Glutamatergic neuron (in vitro differentiated cells): ENCODE measurements around the gene KIRREL3. TPM values are rescaled to one million over a fixed set of nuclear protein-coding genes. Genes with fewer than 3 reads are reported as not detected.

Experiments
- DNase-seq: peaks from one replicate; pipeline ENCODE4 v3.0.0; 2022
- H3K27ac Mint-ChIP-seq: one replicate; pipeline ENCODE4 v1.8.0; 2020; ENCODE audit warnings: mild to moderate bottlenecking, mixed read lengths, inconsistent platforms; ENCODE audit not compliant: unreplicated experiment
- H3K27me3 Mint-ChIP-seq: one replicate; pipeline ENCODE4 v1.8.0; 2020; ENCODE audit warnings: mild to moderate bottlenecking, moderate library complexity, mixed read lengths, inconsistent platforms; ENCODE audit not compliant: unreplicated experiment
- H3K36me3 Mint-ChIP-seq: one replicate; pipeline ENCODE4 v1.8.0; 2020; ENCODE audit warnings: mild to moderate bottlenecking, mixed read lengths, inconsistent platforms; ENCODE audit not compliant: unreplicated experiment
- H3K4me1 Mint-ChIP-seq: one replicate; pipeline ENCODE4 v1.8.0; 2020; ENCODE audit warnings: mild to moderate bottlenecking, low read depth, mixed read lengths, inconsistent platforms; ENCODE audit not compliant: unreplicated experiment
- H3K4me3 Mint-ChIP-seq: one replicate; pipeline ENCODE4 v1.8.0; 2020; ENCODE audit warnings: mild to moderate bottlenecking, mixed read lengths, inconsistent platforms; ENCODE audit not compliant: unreplicated experiment
- H3K9me3 Mint-ChIP-seq: one replicate; pipeline ENCODE4 v1.8.0; 2020; ENCODE audit warnings: mild to moderate bottlenecking, moderate library complexity, mixed read lengths, inconsistent platforms; ENCODE audit not compliant: unreplicated experiment
- total RNA-seq: library from RNA; stranded (reverse); fragmentation: NEBNext Ultra II Directional; extraction: Animal tissue kit (Norgen Biotek cat#: 25700); gene quantifications from one replicate; pipeline ENCODE4 v1.2.1, GENCODE V29; 2021; ENCODE audit not compliant: unreplicated experiment
- TF ChIP-seq, protein P1 (sequence below): fragments of 200-600 bp; sonication (generic); IDR thresholded peaks from one replicate; pipeline ENCODE4 v1.5.0; 2021; ENCODE audit not compliant: partially characterized antibody, unreplicated experiment

Gene KIRREL3
- total RNA-seq, 1 donor from 2014 or later: 25.3 TPM

DNA sequence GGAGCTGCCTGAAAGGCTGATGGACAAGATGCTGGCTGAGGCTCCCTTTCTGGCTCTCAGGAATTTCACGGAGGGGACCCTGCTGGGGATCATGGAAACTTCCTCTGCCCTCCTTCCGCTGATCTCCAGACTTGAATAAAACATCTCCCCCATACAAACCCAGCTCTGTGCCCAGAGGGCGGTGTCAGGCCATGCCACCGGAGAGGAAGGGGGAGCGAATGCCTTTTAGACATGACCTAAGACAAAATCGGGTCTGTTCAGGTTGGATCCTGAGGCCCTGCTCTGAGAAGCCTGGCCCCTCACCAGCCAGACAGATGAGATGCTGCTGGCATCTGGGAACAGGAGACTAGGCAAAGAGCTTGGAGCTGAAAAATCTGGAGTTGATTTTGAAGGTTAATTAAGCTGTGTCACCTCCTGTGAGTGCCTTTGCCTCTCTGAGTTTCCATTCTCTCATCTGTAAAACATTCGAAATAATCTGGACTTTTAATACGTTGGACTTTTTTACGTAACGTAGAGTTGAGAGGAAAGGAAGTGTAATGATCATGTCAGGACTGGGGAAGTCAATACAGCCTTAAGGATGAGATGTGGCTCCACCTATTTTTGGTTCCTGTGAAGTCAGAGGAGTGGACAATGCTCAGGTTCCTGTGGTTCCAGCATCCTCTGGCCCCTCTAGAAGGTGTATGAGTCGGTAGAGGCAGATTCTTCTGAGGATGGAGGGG is 481.4 kb downstream of the KIRREL3 start:
- Mint-ChIP-seq H3K27me3 (peaks cover 13% of the 10 kb centered on the region), H3K4me1 (peaks cover 37% of the 10 kb centered on the region), H3K4me3 (peak overlapping the region; percentile 68), H3K9me3 (peaks cover 9% of the 10 kb centered on the region), H3K36me3 (no peaks in the 10 kb centered on the region), H3K27ac (peak overlapping the region; percentile 88)
- DNase-seq: no peak
- TF ChIP-seq, protein P1, sequence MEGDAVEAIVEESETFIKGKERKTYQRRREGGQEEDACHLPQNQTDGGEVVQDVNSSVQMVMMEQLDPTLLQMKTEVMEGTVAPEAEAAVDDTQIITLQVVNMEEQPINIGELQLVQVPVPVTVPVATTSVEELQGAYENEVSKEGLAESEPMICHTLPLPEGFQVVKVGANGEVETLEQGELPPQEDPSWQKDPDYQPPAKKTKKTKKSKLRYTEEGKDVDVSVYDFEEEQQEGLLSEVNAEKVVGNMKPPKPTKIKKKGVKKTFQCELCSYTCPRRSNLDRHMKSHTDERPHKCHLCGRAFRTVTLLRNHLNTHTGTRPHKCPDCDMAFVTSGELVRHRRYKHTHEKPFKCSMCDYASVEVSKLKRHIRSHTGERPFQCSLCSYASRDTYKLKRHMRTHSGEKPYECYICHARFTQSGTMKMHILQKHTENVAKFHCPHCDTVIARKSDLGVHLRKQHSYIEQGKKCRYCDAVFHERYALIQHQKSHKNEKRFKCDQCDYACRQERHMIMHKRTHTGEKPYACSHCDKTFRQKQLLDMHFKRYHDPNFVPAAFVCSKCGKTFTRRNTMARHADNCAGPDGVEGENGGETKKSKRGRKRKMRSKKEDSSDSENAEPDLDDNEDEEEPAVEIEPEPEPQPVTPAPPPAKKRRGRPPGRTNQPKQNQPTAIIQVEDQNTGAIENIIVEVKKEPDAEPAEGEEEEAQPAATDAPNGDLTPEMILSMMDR: no peak

DNA sequence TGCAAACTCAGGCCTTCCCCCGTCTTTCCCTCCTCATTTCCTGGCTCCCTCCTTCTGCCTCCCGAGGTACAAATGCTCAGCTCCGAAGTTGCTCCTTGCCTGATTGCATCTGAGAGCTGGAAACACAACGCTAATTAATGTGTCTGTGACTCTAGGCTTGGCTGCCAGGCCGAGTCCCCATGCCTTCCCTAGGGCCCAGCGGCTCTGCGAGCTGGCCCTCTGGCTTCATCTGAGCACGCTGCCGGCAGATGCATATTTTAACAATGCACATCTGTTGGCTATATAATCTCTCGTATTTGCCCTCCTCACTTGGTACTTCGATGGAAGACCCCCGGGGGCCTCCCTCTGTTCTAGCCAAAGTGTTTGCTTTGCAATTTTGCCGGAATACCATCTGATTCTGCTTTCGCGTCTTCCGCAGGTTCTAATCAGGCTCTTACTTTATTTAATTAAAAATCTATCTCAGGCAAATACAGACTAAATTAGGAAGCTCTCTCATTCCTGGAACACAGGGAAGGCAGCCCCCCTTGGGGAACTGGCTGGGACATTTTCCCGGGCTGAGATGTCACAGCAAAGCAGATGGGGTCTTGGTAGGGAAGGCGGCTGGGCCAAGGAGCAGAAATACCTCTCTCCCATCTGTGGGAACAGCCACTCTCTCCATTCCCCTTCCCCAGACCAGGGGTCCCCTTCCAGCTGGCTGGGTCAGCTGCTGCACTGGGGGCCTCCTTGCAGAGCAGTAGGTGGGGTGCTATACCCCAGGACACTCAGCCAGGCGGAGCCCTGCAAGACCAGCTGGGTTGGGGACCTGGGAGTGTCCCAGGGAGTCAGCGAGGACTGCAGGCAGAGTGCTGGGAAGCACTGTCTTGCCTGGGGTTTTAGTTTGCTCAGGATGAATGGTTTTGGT is 482.2 kb downstream of the KIRREL3 start:
- Mint-ChIP-seq H3K4me3 (peak overlapping the region; percentile 68), H3K36me3 (no peaks in the 10 kb centered on the region), H3K9me3 (peaks cover 9% of the 10 kb centered on the region), H3K27me3 (peaks cover 13% of the 10 kb centered on the region), H3K27ac (peak overlapping the region; percentile 88), H3K4me1 (peaks cover 37% of the 10 kb centered on the region)
- TF ChIP-seq, protein P1: no peak
- DNase-seq: peak; percentile 71

DNA sequence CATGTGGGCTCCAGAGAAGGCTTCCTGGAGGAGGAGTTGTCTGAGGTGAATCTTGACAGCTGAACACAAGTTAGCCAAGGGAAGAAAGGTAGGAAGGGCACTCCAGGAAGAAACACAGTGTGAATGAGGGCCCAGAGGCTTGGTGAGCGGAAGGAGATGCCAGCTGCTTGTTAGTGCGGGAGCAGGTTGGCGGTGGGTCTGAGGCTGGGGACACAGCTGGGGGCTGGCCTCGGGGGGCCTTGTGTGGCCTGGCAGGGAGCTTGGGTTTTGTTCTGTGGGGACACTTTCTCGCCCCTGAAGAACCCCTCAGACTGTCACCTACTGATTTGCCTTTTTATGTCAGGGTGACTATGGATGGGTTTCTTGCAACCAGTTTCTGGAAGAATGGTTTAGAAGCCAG is 485.1 kb downstream of the KIRREL3 start:
- Mint-ChIP-seq H3K4me1 (peaks cover 38% of the 10 kb centered on the region), H3K4me3 (no peak overlapping the region), H3K27me3 (peaks cover 13% of the 10 kb centered on the region), H3K27ac (no peak overlapping the region), H3K36me3 (no peaks in the 10 kb centered on the region), H3K9me3 (peaks cover 10% of the 10 kb centered on the region)
- TF ChIP-seq, protein P1: no peak
- no peak for DNase-seq

DNA sequence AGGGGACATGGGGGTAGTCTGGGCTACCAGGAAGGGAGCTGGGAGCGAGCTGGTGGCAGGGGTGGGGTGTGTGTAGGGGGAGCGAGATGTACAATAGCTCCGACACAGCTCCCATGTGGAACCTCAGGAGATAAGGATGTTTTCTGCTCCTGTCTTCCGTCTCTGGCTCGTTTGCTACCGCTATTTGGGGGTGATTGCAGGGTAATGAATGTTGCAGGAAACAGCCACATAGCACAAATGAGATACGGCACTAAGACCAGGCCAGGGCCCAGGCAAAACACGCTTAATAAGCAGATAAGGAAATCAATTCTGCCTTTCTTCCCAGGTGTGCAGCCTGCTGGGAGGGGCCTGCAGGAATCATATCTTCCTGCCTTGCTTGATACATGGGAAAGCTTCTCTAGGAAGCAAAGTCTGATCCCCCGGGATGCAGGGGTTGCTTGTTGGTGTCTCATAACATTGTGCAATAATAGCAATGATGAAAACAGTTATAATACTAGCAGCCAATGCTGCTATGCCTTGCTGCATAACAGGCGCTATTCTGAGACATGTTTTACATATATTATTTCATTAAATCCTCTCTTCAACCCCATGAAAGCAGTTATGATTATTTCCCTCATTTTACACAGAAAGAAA is 486.4 kb downstream of the KIRREL3 start:
- Mint-ChIP-seq H3K4me3 (no peak overlapping the region), H3K27ac (no peak overlapping the region), H3K9me3 (peaks cover 10% of the 10 kb centered on the region), H3K36me3 (no peaks in the 10 kb centered on the region), H3K27me3 (peaks cover 15% of the 10 kb centered on the region), H3K4me1 (peaks cover 26% of the 10 kb centered on the region)
- no peak for DNase-seq
- TF ChIP-seq, protein P1: no peak
